ENCODE data around the gene CACHD1.
A peak's percentile ranks its signal among the peaks of the same experiment; 100 is the strongest.

The CACHD1 gene

DNA sequence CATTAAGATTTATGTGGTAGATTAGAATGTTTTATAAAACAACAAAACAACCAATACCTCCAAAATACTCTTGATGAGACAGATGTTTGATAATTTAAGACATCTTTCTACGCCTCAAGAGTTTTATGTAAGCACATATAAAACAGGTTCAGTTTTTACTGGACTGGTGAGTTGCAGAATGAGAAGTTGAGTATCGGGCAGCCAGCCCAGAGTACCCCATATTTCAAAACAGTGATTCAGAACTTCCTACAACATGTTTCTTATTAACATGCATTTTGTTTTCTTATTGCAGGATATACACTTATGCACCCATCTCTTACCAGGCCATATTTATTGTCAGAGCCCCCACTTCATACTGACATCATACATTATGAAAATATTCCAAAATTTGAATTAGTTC lies 183.5 kb downstream of the CACHD1 start:
- TF ChIP-seq, protein P1, sequence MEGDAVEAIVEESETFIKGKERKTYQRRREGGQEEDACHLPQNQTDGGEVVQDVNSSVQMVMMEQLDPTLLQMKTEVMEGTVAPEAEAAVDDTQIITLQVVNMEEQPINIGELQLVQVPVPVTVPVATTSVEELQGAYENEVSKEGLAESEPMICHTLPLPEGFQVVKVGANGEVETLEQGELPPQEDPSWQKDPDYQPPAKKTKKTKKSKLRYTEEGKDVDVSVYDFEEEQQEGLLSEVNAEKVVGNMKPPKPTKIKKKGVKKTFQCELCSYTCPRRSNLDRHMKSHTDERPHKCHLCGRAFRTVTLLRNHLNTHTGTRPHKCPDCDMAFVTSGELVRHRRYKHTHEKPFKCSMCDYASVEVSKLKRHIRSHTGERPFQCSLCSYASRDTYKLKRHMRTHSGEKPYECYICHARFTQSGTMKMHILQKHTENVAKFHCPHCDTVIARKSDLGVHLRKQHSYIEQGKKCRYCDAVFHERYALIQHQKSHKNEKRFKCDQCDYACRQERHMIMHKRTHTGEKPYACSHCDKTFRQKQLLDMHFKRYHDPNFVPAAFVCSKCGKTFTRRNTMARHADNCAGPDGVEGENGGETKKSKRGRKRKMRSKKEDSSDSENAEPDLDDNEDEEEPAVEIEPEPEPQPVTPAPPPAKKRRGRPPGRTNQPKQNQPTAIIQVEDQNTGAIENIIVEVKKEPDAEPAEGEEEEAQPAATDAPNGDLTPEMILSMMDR (IDR thresholded peaks at IDR 0.05; ENCODE audit: insufficient read depth, low read depth, low read length, missing control alignments), result no peak
- DNase-seq (ENCODE audit: low read depth), result no peak
- no peak overlapping the region for H3K4me3 ChIP-seq (ENCODE audit: low read depth, low read length)

DNA sequence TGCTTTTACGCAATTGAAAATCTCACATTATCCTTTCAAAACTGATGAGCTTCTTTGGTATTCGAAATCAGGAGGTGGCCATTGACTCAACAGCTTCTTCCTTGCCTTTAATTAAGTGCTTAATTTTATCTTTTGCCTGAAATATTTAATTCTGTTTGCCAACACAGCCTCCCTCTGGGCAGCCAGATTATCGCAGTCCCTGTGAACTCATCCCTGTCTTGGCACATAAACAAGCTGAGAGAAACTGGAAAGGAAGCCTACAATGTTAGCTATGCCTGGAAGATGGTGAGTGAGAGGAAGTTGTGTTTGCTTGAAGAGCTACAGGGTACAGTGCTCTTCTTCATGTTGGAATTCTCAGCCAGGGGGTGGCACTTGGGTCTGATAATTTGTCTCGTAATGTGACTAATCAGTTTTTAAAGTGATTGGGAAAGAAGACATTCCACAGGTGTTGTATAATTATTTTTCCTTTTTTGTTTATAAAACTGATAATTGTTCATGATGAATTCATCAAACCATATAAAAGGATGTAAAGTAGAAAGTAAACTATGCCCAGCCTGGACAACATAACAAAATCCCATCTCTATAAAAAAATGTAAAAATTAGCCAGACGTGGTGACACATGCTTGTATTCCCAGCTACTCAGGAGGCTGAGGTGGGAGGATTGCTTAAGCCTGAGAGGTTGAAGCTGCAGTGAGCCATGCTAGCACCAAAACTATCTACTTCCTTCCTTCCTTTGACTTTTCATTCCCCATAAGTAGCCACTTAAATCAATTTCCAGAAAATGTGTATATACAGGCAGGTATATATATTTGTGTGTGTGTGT lies 184.8 kb downstream of the CACHD1 start:
- TF ChIP-seq, protein P1 (IDR thresholded peaks at IDR 0.05; ENCODE audit: insufficient read depth, low read depth, low read length, missing control alignments), result no peak
- H3K4me3 ChIP-seq (ENCODE audit: low read depth, low read length), result no peak overlapping the region
- no peak for DNase-seq (ENCODE audit: low read depth)

DNA sequence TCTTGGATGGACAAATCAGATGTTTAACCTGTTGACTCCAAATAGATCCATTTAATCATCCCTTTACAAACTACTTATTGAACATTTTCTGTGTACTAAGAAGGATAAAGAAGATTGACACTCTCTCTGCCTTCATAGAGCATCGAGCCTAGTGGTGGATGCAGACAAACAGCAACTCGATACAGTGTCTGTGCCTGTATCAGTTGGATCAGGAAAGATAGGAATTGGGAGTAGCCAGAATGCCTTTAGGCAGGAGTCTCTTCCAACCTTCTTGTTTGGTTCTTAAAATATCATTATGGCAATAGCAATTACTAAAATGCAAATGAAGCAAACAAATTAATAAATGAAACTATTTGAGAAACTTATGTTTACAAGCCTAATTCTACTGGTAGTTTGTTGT lies 185.9 kb downstream of the CACHD1 start:
- H3K4me3 ChIP-seq (ENCODE audit: low read depth, low read length), result no peak overlapping the region
- TF ChIP-seq, protein P1 (IDR thresholded peaks at IDR 0.05; ENCODE audit: insufficient read depth, low read depth, low read length, missing control alignments), result no peak
- DNase-seq (ENCODE audit: low read depth), result no peak

DNA sequence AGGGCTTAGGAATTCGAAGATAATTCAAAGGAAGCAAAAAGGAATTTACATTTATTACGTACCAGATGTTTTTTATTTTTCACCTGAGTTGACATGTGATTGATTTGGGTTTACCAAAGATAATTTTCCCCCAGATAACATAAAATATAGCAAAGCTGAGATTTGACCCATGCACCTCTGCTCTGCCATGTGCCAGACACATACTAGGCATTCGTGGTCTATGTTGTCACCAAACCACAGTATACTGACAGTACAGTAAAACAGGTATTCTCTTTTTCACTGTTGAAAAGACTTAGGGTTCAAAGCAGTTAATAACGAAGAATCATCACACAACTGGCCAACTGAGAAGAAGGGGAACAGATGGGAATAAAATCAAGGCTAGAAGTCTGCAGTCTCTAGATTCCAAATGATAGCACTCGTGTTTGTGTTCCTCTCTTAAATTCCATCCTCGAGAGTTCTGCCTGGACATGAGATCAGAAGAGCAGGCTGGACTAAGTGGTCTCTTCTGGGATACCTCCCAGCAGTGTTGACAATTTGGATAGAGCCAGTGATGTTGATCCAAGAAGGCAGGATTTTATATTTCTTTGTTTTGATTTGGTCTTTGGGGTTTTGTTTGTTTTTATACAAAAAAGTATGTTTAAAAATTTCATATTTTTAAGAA lies 189.7 kb downstream of the CACHD1 start:
- DNase-seq (ENCODE audit: low read depth), result no peak
- H3K4me3 ChIP-seq (ENCODE audit: low read depth, low read length), result no peak overlapping the region
- TF ChIP-seq, protein P1 (IDR thresholded peaks at IDR 0.05; ENCODE audit: insufficient read depth, low read depth, low read length, missing control alignments), result no peak

DNA sequence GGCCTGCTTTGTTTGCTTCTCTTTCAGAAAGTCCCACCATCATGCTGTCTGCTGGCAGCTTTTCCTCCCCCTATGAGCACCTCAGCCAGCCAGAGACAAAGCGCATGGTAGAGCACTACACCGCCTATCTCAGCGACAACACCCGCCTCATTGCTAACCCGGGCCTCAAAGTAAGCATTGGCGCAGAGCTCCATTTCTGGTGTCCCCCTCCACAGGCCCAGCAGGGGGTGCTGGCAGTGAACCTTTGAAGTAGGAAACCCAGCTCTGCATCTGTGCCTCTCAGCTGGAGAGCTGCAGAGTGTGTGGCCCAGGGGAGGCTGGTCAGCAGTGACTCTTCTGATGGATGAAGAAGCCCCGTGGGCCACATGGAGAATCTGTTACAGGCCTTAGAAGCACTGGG lies 193.7 kb downstream of the CACHD1 start:
- DNase-seq (ENCODE audit: low read depth), result peak; percentile 14
- TF ChIP-seq, protein P1 (IDR thresholded peaks at IDR 0.05; ENCODE audit: insufficient read depth, low read depth, low read length, missing control alignments), result peak; percentile 27
- H3K4me3 ChIP-seq (ENCODE audit: low read depth, low read length), result no peak overlapping the region

DNA sequence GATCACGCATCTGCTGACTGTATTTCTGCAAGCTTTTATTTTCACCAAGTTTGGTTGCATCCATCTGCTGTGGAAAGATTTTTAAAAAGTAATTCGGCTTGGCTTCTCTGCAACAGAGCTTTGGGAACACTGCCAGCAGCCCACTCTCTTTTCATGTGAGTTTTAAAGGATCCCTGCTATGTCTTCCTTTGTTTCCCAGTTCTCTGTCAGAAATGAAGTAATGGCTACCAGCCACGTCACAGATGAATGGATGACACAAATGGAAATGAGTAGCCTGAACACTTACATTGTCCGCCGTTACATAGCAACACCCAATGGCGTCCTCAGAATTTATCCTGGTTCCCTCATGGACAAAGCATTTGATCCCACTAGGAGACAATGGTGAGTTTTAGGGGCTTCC lies 194.4 kb downstream of the CACHD1 start:
- TF ChIP-seq, protein P1 (IDR thresholded peaks at IDR 0.05; ENCODE audit: insufficient read depth, low read depth, low read length, missing control alignments), result no peak
- no peak overlapping the region for H3K4me3 ChIP-seq (ENCODE audit: low read depth, low read length)
- no peak for DNase-seq (ENCODE audit: low read depth)

All from GM12865 (cell line).